ENCODE measurements around the gene ACOT7.

The ACOT7 gene

GRCh38 chr1:6414881-6415626 is 21.5 kb upstream of the ACOT7 start:
- no peak for DNase-seq (ENCODE audit: extremely low read depth, low read depth)

GRCh38 chr1:6414443-6414844 is 20.9 kb upstream of the ACOT7 start:
- DNase-seq (ENCODE audit: extremely low read depth, low read depth): peak; percentile 7
- TF ChIP-seq CTCF (IDR thresholded peaks at IDR 0.05; ENCODE audit: low read depth, low read length): peak; percentile 66

More at GRCh38 chr1:6414881-6415626, 21.5 kb upstream of the ACOT7 start:
- no peak for TF ChIP-seq CTCF (IDR thresholded peaks at IDR 0.05; ENCODE audit: low read depth, low read length)

DNA sequence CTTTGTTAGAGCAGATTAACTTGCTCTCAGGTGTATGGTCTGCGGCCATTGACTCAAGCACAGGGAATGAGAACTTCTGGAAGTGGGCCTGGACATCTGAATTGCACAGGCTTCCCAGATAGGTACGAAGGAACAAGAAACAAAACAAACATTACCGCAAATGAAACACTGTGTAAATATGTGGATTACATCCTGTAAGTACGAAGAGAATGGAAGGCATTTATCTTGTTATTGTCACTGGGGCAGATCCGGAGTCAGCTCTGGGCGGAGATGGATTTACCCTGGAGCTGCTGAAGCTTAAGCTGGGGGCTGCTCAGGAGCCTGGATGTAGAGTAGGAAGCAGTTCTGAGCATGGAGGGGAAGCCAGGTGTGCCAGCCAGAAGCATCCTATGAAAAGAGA is 19.3 kb upstream of the ACOT7 start:
- TF ChIP-seq CTCF (IDR thresholded peaks at IDR 0.05; ENCODE audit: low read depth, low read length): no peak
- DNase-seq (ENCODE audit: extremely low read depth, low read depth): no peak

DNA sequence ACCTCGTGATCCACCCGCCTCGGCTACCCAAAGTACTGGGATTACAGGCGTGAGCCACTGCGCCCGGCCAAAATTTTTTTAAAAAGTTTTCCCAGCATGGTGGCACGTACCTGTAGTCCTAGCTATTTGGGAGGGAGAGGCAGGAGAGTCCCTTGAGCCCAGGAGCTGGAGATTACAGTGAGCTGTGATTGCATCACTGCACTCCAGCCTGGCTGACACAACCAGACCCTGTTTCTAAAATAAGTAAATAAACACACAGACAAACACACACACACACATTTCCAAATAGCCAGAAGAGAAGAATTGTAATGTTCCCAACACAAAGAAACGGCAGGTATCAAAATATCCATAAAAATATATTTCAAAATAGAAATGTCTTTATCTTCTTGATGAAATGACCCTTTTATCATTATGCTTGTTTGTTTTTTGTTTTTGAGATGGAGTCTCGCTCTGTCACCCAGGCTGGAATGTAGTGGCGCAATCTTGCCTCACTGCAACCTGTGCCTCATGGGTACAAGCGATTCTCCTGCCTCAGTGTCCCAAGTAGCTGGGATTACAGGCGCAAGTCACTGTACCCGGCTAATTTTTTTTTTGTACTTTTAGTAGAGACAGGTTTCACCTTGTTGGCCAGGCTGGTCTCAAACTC is 16.8 kb upstream of the ACOT7 start:
- DNase-seq (ENCODE audit: extremely low read depth, low read depth): no peak
- no peak for TF ChIP-seq CTCF (IDR thresholded peaks at IDR 0.05; ENCODE audit: low read depth, low read length)

DNA sequence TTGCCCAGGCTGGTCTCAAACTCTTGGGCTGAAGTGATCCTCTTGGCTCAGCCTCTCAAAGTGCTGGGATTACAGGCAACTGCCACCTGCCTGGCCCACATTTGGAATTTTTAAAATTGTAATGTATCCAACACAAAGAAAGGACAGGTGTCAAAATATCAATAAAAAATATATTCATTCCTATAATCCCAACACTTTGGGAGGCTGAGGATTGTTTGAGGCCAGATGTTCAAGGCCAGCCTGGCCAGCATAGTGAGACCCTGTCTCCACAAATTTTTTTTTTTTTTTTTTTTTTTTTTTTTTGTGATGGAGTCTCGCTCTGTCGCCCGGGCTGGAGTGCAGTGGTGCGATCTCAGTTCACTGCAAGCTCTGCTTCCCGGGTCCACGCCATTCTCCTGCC is 16.2 kb upstream of the ACOT7 start:
- no peak for TF ChIP-seq CTCF (IDR thresholded peaks at IDR 0.05; ENCODE audit: low read depth, low read length)
- DNase-seq (ENCODE audit: extremely low read depth, low read depth): no peak

DNA sequence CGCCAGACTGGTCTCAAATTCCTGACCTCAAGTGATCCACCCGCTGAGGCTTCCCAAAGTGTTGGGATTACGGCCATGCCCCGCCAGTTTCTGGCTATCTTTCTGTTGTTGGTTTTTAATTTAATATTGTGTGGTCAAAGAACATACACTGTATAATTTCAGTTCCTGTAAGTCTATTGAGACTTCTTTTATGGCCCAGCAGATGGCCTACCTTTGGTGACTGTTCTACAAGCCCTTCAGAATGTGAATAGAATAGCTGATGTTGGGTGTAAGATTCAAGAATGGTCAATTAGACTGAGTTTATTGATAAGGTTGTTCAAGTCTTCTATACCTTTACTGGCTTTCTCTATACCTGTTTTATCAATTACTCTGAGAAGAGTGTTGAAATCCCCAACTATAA is 15.5 kb upstream of the ACOT7 start:
- TF ChIP-seq CTCF (IDR thresholded peaks at IDR 0.05; ENCODE audit: low read depth, low read length): no peak

DNA sequence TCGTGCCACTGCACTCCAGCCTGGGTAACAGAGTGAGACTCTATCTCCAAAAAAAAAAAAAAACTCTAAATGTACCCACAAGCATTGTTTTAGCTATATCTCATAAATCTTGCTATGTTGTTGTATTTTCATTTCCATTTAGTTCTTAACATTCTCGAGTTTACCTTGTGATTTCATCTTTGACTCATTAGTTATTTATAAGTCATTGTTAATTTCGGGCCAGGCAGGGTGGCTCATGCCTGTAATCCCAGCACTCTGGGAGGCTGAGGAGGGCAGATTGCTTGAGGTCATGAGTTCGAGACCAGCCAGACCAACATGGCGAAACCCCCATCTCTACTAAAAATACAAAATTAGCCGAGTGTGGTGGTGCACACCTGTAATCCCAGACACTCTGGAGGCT is 14.5 kb upstream of the ACOT7 start:
- TF ChIP-seq CTCF (IDR thresholded peaks at IDR 0.05; ENCODE audit: low read depth, low read length): no peak
- no peak for DNase-seq (ENCODE audit: extremely low read depth, low read depth)

More for the DNA sequence above, 15.5 kb upstream of the ACOT7 start:
- no peak for DNase-seq (ENCODE audit: extremely low read depth, low read depth)
